B cell (primary cell): ENCODE measurements around the gene EFEMP1. TPM values are rescaled to one million over a fixed set of nuclear protein-coding genes. Genes with fewer than 3 reads are reported as not detected.

Experiments used
- ATAC-seq: fragments of 200-7000 bp; cut with Tn5 transposase; one replicate; pipeline ENCODE4 v1.10.0; 2021; ENCODE audit warnings: low read depth, mild to moderate bottlenecking, moderate number of reproducible peaks, moderate library complexity
- CTCF ChIA-PET: fragments of 350-600 bp; sonication (Branson Sonifier 250); formaldehyde crosslinking; loops from one replicate; lab custom pipeline; 2021; ENCODE audit warnings: antibody characterized with exemption, inconsistent platforms; lab: Charles Lee
- POLR2A ChIA-PET: fragments of 350-600 bp; sonication (Branson Sonifier 250); formaldehyde crosslinking; loops from one replicate; lab custom pipeline; 2021; ENCODE audit warnings: antibody characterized with exemption; lab: Charles Lee
- DNase-seq: peaks from one replicate; pipeline ENCODE4 v3.0.0; 2013
- H2AFZ ChIP-seq: 2 replicates; pipeline ENCODE4 v1.6.1; 2012; ENCODE audit warnings: mild to moderate bottlenecking, low read depth, low read length; ENCODE audit not compliant: insufficient read depth, poor library complexity, severe bottlenecking
- H3K27ac ChIP-seq, 2 donors: 1 replicate in 1 of 2; 2 replicates in 1 of 2; pipeline ENCODE4 v1.5.1; 2012 to 2013; ENCODE audit warnings: low read length in 2 of 2, mild to moderate bottlenecking in 2 of 2, moderate library complexity in 1 of 2
- H3K27me3 ChIP-seq, 4 experiments: fragments of 200-600 bp in 1 of 4; sonication (generic) in 1 of 4; replicated peaks in 1 of 4; 1 replicate in 2 of 4; 2 replicates in 2 of 4; pipeline versions ENCODE4 v1.6.1 to v1.7.0; 2013 to 2016; ENCODE audit warnings: low read length in 3 of 4, mild to moderate bottlenecking in 2 of 4, mixed read lengths in 1 of 4, moderate library complexity in 1 of 4; ENCODE audit not compliant: insufficient read depth in 4 of 4, control insufficient read depth in 3 of 4; ENCODE audit errors: control extremely low read depth in 1 of 4
- H3K36me3 ChIP-seq, 2 experiments: replicated peaks in 1 of 2; 1 replicate in 1 of 2; 2 replicates in 1 of 2; pipeline versions ENCODE4 v1.6.1 to v1.7.1; 2013; ENCODE audit warnings: low read length in 1 of 2; ENCODE audit not compliant: insufficient read depth in 2 of 2, control insufficient read depth in 1 of 2; ENCODE audit errors: control extremely low read depth in 1 of 2, extremely low read depth in 1 of 2
- H3K4me1 ChIP-seq, 2 donors: fragments of 200-600 bp in 1 of 2; sonication (generic) in 1 of 2; 1 replicate in 1 of 2; 2 replicates in 1 of 2; pipeline versions ENCODE4 v1.5.1 to v1.6.1; 2013 to 2017; ENCODE audit warnings: low read length in 2 of 2; ENCODE audit not compliant: control insufficient read depth in 2 of 2, insufficient read depth in 2 of 2
- H3K4me2 ChIP-seq: replicated peaks from 2 replicates; pipeline ENCODE3; 2012; ENCODE audit warnings: mild to moderate bottlenecking, low read depth, low read length; ENCODE audit not compliant: poor library complexity, severe bottlenecking
- H3K4me3 ChIP-seq, 5 experiments: fragments of 200-600 bp in 1 of 5; sonication (generic) in 1 of 5; 1 replicate in 3 of 5; 2 replicates in 2 of 5; pipeline versions ENCODE4 v1.5.1 to v1.7.0; 2011 to 2016; ENCODE audit warnings: low read length in 4 of 5, mild to moderate bottlenecking in 4 of 5, low read depth in 2 of 5, control low read depth in 1 of 5, moderate library complexity in 1 of 5; ENCODE audit not compliant: insufficient read depth in 1 of 5; ENCODE audit errors: control extremely low read depth in 1 of 5, extremely low read depth in 1 of 5
- H3K79me2 ChIP-seq: fragments of 200-600 bp; sonication (generic); one replicate; pipeline ENCODE4 v1.6.0; 2016; ENCODE audit warnings: low read length; ENCODE audit not compliant: control insufficient read depth, insufficient read depth
- H3K9ac ChIP-seq: fragments of 200-600 bp; sonication (generic); 2 replicates; pipeline ENCODE4 v1.6.1; 2017; ENCODE audit warnings: mild to moderate bottlenecking, low read length, moderate library complexity
- H3K9me3 ChIP-seq, 3 donors: one replicate each; pipeline versions ENCODE4 v1.6.1 to v1.7.1; 2013; ENCODE audit warnings: low read length in 2 of 3; ENCODE audit not compliant: control insufficient read depth in 2 of 3, insufficient read depth in 1 of 3; ENCODE audit errors: control extremely low read depth in 1 of 3
- H4K20me1 ChIP-seq: 2 replicates; pipeline ENCODE4 v1.6.0; 2012; ENCODE audit warnings: mild to moderate bottlenecking, low read length; ENCODE audit not compliant: insufficient read depth, control insufficient read depth, poor library complexity, severe bottlenecking
- H3K27ac Mint-ChIP-seq: one replicate; pipeline ENCODE4 v1.8.0; 2021; ENCODE audit warnings: mixed read lengths
- H3K27me3 Mint-ChIP-seq: one replicate; pipeline ENCODE4 v1.8.0; 2021; ENCODE audit warnings: mixed read lengths
- H3K4me1 Mint-ChIP-seq: one replicate; pipeline ENCODE4 v1.8.0; 2021; ENCODE audit warnings: mixed read lengths
- H3K4me3 Mint-ChIP-seq: one replicate; pipeline ENCODE4 v1.8.0; 2021; ENCODE audit warnings: mixed read lengths
- H3K9me3 Mint-ChIP-seq: one replicate; pipeline ENCODE4 v1.8.0; 2022; ENCODE audit warnings: mixed read lengths; ENCODE audit not compliant: insufficient read depth
- EZH2 ChIP-seq: IDR thresholded peaks from 2 replicates; pipeline ENCODE4 v1.6.1; 2012; ENCODE audit warnings: borderline replicate concordance, low read depth, mild to moderate bottlenecking, moderate library complexity, low read length; ENCODE audit not compliant: insufficient read depth, poor library complexity, severe bottlenecking
- WGBS: methylation state at CpG from one replicate; pipeline ENCODE4 v1.1.5; 2013; ENCODE audit warnings: missing lambda C conversion rate; ENCODE audit not compliant: insufficient coverage; 5-methylcytosine and 5-hydroxymethylcytosine counted together
- intact Hi-C: fragments of 100-400 bp; cut with micrococcal nuclease; formaldehyde crosslinking; loops from one replicate; pipeline ENCODE4 v1.10.0; 2022
- polyA plus RNA-seq: library from polyadenylated mRNA; depleted of rRNA; stranded (reverse); fragments of >200 nt; gene quantifications from 2 replicates; pipeline ENCODE4 v1.2.3, GENCODE V29; 2012
- total RNA-seq, 2 donors: library from RNA; stranded (reverse); fragments of 120-200 nt in 1 of 2; gene quantifications; 1 replicate in 1 of 2; 2 replicates in 1 of 2; pipeline versions ENCODE4 v1.2.3 to v1.2.4, GENCODE V29; 2013 to 2022
- TF ChIP-seq, protein P1 (sequence below): fragments of 200-600 bp; IDR thresholded peaks from one replicate; pipeline ENCODE4 v1.8.0; 2022; ENCODE audit warnings: antibody characterized with exemption, mild to moderate bottlenecking

EFEMP1 gene
- total and polyA plus RNA-seq, 2 donors (not counting 1 experiment from before 2014, with no cell fraction given): not detected

DNA sequence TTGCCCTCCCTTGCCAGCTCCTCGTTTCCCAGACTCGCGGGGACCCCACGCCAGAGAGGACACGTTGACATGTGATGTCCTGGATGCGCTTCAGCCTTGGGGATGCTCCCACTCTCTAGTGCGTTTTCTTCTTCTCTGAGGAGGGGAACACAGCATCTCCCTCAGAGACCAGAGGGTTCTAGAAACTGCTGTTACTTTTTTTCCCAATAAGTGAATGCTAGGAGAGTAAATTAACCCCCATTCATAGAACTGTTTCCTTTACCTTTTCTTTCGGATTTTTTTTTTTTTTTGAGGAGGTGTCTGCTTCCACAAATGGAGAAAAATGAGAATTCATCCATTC, 370 bp upstream of the EFEMP1 start:
- CTCF ChIA-PET: no interaction called here
- Histone ChIP-seq H3K4me3 (no peak overlapping the region), H3K4me1 (peaks cover 0 to 7% of the 10 kb centered on the region in 2 donors), H3K36me3 (no peaks in the 10 kb centered on the region), H3K9me3 (no peaks in the 10 kb centered on the region), H3K27ac (no peak overlapping the region), H4K20me1 (no peaks in the 10 kb centered on the region), H3K79me2 (no peaks in the 10 kb centered on the region), H3K9ac (no peak overlapping the region), H3K27me3 (peaks cover 0 to 25% (median 20%) of the 10 kb centered on the region in 4 experiments), H3K4me2 (peak overlapping the region; percentile 25), H2AFZ (peak overlapping the region; percentile 33)
- H3K27me3 Mint-ChIP-seq: peaks cover 42% of the 10 kb centered on the region
- POLR2A ChIA-PET: no interaction called here
- WGBS: 0% methylated on average over 6 of the region's 8 CpGs
- TF ChIP-seq EZH2: no peak
- TF ChIP-seq, protein P1, sequence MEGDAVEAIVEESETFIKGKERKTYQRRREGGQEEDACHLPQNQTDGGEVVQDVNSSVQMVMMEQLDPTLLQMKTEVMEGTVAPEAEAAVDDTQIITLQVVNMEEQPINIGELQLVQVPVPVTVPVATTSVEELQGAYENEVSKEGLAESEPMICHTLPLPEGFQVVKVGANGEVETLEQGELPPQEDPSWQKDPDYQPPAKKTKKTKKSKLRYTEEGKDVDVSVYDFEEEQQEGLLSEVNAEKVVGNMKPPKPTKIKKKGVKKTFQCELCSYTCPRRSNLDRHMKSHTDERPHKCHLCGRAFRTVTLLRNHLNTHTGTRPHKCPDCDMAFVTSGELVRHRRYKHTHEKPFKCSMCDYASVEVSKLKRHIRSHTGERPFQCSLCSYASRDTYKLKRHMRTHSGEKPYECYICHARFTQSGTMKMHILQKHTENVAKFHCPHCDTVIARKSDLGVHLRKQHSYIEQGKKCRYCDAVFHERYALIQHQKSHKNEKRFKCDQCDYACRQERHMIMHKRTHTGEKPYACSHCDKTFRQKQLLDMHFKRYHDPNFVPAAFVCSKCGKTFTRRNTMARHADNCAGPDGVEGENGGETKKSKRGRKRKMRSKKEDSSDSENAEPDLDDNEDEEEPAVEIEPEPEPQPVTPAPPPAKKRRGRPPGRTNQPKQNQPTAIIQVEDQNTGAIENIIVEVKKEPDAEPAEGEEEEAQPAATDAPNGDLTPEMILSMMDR: no peak
- no peak for DNase-seq
- no peak for ATAC-seq
- peaks cover 2% of the 10 kb centered on the region for H3K4me1 Mint-ChIP-seq
- intact Hi-C loops: no loop called here
- H3K9me3 Mint-ChIP-seq: no peaks in the 10 kb centered on the region
- no peak overlapping the region for H3K4me3 Mint-ChIP-seq
- no peak overlapping the region for H3K27ac Mint-ChIP-seq

DNA sequence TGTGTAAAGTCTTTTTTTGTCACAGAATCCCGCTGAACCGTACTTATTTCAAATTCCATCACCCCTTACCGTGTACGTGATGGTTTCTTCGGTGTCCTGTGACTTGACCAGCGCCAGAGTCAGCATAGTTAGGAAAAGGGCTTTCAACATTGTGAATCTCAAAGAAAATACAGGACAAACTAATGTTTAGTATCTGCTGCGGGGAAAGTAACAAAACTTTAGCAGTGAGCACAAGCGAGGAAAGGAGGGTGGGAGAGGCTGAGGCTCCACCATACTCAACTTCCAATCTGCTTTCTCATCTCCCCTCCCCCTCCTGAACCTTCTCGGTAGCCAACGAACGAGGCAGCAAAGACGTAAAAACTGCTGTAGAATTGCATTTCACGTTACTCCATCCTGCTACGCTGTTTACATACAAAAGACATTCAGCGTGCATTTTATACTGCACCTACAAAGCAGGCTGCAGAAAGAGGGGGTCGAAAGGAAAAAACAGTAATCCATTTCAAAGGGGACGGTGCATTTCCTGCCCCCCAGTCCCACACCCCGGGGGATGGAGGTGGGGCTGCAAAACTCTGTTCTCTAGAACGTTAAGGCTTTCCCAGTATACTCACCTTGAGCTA, 1.2 kb downstream of the EFEMP1 start:
- H3K27me3 Mint-ChIP-seq: peaks cover 42% of the 10 kb centered on the region
- H3K4me2 ChIP-seq: no peak overlapping the region
- intact Hi-C loops: no loop called here
- no peak for DNase-seq
- no peak for TF ChIP-seq EZH2
- TF ChIP-seq, protein P1: no peak
- no peak overlapping the region for H3K9ac ChIP-seq
- H3K4me3 Mint-ChIP-seq: no peak overlapping the region
- H3K27me3 ChIP-seq: peaks cover 0 to 25% (median 21%) of the 10 kb centered on the region in 4 experiments
- no peaks in the 10 kb centered on the region for H3K36me3 ChIP-seq
- H3K9me3 Mint-ChIP-seq: no peaks in the 10 kb centered on the region
- peaks cover 0 to 7% of the 10 kb centered on the region in 2 donors for H3K4me1 ChIP-seq
- H2AFZ ChIP-seq: peak overlapping the region; percentile 33
- CTCF ChIA-PET: no interaction called here
- no peak overlapping the region for H3K27ac Mint-ChIP-seq
- H4K20me1 ChIP-seq: no peaks in the 10 kb centered on the region
- 0% methylated on average over 1 of the region's 19 CpGs for WGBS
- H3K4me1 Mint-ChIP-seq: peaks cover 2% of the 10 kb centered on the region
- no peaks in the 10 kb centered on the region for H3K9me3 ChIP-seq
- no peak for ATAC-seq
- no peaks in the 10 kb centered on the region for H3K79me2 ChIP-seq
- H3K4me3 ChIP-seq: no peak overlapping the region
- POLR2A ChIA-PET: no interaction called here
- H3K27ac ChIP-seq: no peak overlapping the region
